Fibroblast of mammary gland (primary cell): Measurements from ENCODE around the gene ZMYM1.
A peak's percentile ranks its signal among the peaks of the same experiment; 100 is the strongest.

ENCODE experiments used
- DNase-seq: peaks from one replicate; pipeline ENCODE4 v3.0.0-alpha.2; 2010; ENCODE audit warnings: low read depth
- H3K4me3 ChIP-seq: 2 replicates; pipeline ENCODE4 v1.5.1; 2011; ENCODE audit warnings: low read depth, mild to moderate bottlenecking, low read length, moderate library complexity; ENCODE audit not compliant: control insufficient read depth
- CTCF ChIP-seq: conservative IDR thresholded peaks from 2 replicates; pipeline ENCODE4 v1.5.1; 2011; ENCODE audit warnings: low read depth, low read length, inconsistent platforms; ENCODE audit not compliant: control insufficient read depth, insufficient read depth

The ZMYM1 gene

GRCh38 chr1:35036621-35037020 lies 42.6 kb upstream of the ZMYM1 start:
- no peak for DNase-seq
- no peak for TF ChIP-seq CTCF
- H3K4me3 ChIP-seq, result no peak overlapping the region

- no peak overlapping the region for H3K4me3 ChIP-seq
- no peak for DNase-seq
- TF ChIP-seq CTCF, result no peak
Observed at GRCh38 chr1:35037206-35037605, 42.0 kb upstream of the ZMYM1 start.

GRCh38 chr1:35038723-35039122 lies 40.5 kb upstream of the ZMYM1 start:
- no peak for DNase-seq
- TF ChIP-seq CTCF, result no peak
- H3K4me3 ChIP-seq, result no peak overlapping the region

GRCh38 chr1:35043498-35043897 lies 35.7 kb upstream of the ZMYM1 start:
- H3K4me3 ChIP-seq, result no peak overlapping the region
- DNase-seq, result no peak
- TF ChIP-seq CTCF, result no peak

GRCh38 chr1:35044431-35044830 lies 34.8 kb upstream of the ZMYM1 start:
- TF ChIP-seq CTCF, result no peak
- H3K4me3 ChIP-seq, result no peak overlapping the region
- no peak for DNase-seq

- H3K4me3 ChIP-seq, result no peak overlapping the region
- no peak for DNase-seq
- no peak for TF ChIP-seq CTCF
Observed at GRCh38 chr1:35046730-35047129, 32.5 kb upstream of the ZMYM1 start.

GRCh38 chr1:35047188-35047858 lies 31.9 kb upstream of the ZMYM1 start:
- peak; percentile 95 for DNase-seq
- no peak for TF ChIP-seq CTCF
- H3K4me3 ChIP-seq, result no peak overlapping the region
